HepG2 (cell line): ENCODE measurements around the gene SMAD6. TPM values are rescaled to one million over a fixed set of nuclear protein-coding genes. Genes with fewer than 3 reads are reported as not detected.

Source experiments
- ARNTL ChIP-seq: sonication (generic); formaldehyde crosslinking; IDR thresholded peaks from 2 replicates; pipeline ENCODE4 v1.4.0; 2020; ENCODE audit warnings: mild to moderate bottlenecking, missing genetic modification reagents
- BHLHE40 ChIP-seq: IDR thresholded peaks from 2 replicates; pipeline ENCODE4 v1.6.1; 2011; ENCODE audit warnings: low read length, improper control_type of control experiment
- BRD4 ChIP-seq: sonication (generic); formaldehyde crosslinking; IDR thresholded peaks from 2 replicates; pipeline ENCODE4 v1.4.0; 2020; ENCODE audit warnings: missing genetic modification reagents
- HNF4A ChIP-seq: sonication (generic); formaldehyde crosslinking; IDR thresholded peaks from 2 replicates; pipeline ENCODE4 v1.4.0; 2020; ENCODE audit warnings: missing genetic modification reagents
- REL ChIP-seq: sonication (generic); formaldehyde crosslinking; conservative IDR thresholded peaks from 2 replicates; pipeline ENCODE4 v1.8.0; 2022; ENCODE audit warnings: mild to moderate bottlenecking, missing genetic modification reagents, moderate library complexity
- RNF219 ChIP-seq: sonication (generic); formaldehyde crosslinking; IDR thresholded peaks from 2 replicates; pipeline ENCODE4 v1.5.0; 2020; ENCODE audit warnings: mild to moderate bottlenecking, missing genetic modification reagents
- RXRB ChIP-seq: IDR thresholded peaks from 2 replicates; pipeline ENCODE4 v1.6.1; 2016; ENCODE audit warnings: borderline replicate concordance, missing genetic modification reagents, missing compliant biosample characterization
- STAT5B ChIP-seq: sonication (generic); formaldehyde crosslinking; IDR thresholded peaks from 2 replicates; pipeline ENCODE4 v1.4.0; 2020; ENCODE audit warnings: missing genetic modification reagents
- TEF ChIP-seq: sonication (generic); formaldehyde crosslinking; IDR thresholded peaks from 2 replicates; pipeline ENCODE4 v1.5.0; 2020; ENCODE audit warnings: missing genetic modification reagents
- XRCC5 ChIP-seq: fragments of 200-400 bp; formaldehyde crosslinking; optimal IDR thresholded peaks from 2 replicates; pipeline ENCODE3; 2017; ENCODE audit warnings: mild to moderate bottlenecking, low read length
- ZBTB1 ChIP-seq: sonication (generic); formaldehyde crosslinking; IDR thresholded peaks from 2 replicates; pipeline ENCODE4 v1.4.0; 2020; ENCODE audit warnings: missing genetic modification reagents, borderline replicate concordance
- ZBTB14 ChIP-seq: sonication (generic); formaldehyde crosslinking; IDR thresholded peaks from 2 replicates; pipeline ENCODE4 v1.4.0; 2020; ENCODE audit warnings: missing genetic modification reagents
- ZBTB46 ChIP-seq: sonication (generic); formaldehyde crosslinking; IDR thresholded peaks from 2 replicates; pipeline ENCODE4 v1.4.0; 2020; ENCODE audit warnings: mild to moderate bottlenecking, missing genetic modification reagents, borderline replicate concordance
- ZFAT ChIP-seq: sonication (generic); formaldehyde crosslinking; conservative IDR thresholded peaks from 2 replicates; pipeline ENCODE4 v1.8.1; 2023; ENCODE audit warnings: missing genetic modification reagents, inconsistent platforms
- ZNF230 ChIP-seq: sonication (generic); formaldehyde crosslinking; IDR thresholded peaks from 2 replicates; pipeline ENCODE4 v1.4.0; 2020; ENCODE audit warnings: mild to moderate bottlenecking, missing genetic modification reagents
- ZNF552 ChIP-seq: sonication (generic); formaldehyde crosslinking; IDR thresholded peaks from 2 replicates; pipeline ENCODE4 v1.9.0; 2022; ENCODE audit warnings: missing genetic modification reagents, mild to moderate bottlenecking, borderline replicate concordance
- ZNF577 ChIP-seq: sonication (generic); formaldehyde crosslinking; IDR thresholded peaks from 2 replicates; pipeline ENCODE4 v1.4.0; 2020; ENCODE audit warnings: mild to moderate bottlenecking, low read depth, missing genetic modification reagents, borderline replicate concordance
- ZNF7 ChIP-seq: IDR thresholded peaks from 2 replicates; pipeline ENCODE4 v1.6.1; 2016; ENCODE audit warnings: missing biosample characterization, missing genetic modification reagents
- polyA plus RNA-seq, 8 experiments: library from polyadenylated mRNA; depleted of rRNA in 3 of 8; stranded (reverse) in 7 of 8; unstranded in 1 of 8; fragments of >200 nt; fragmentation: Illumina TruSeq in 4 of 8; extraction: Trizol in 4 of 8; gene quantifications; 2 replicates each; pipeline versions ENCODE4 v1.2.1 to v1.2.3, GENCODE V29; 2011 to 2016; ENCODE audit warnings: low read depth in 4 of 8, missing spikeins in 1 of 8, mixed read lengths in 1 of 8; ENCODE audit not compliant: insufficient read depth in 1 of 8
- total RNA-seq, 5 experiments: library from RNA; depleted of rRNA; stranded (reverse); fragments of >200 nt; fragmentation: Illumina TruSeq; extraction: Trizol; gene quantifications; 2 replicates each; pipeline ENCODE4 v1.2.3, GENCODE V29; 2016; ENCODE audit warnings: low read depth in 1 of 5
- TF ChIP-seq, protein P1 (sequence below): sonication (generic); IDR thresholded peaks from 2 replicates; pipeline ENCODE4 v1.6.1; 2016; ENCODE audit warnings: low read depth, borderline replicate concordance
- TF ChIP-seq, protein P2 (sequence below): sonication (generic); formaldehyde crosslinking; IDR thresholded peaks from 2 replicates; pipeline ENCODE4 v1.8.0; 2022; ENCODE audit warnings: mild to moderate bottlenecking, missing genetic modification reagents; ENCODE audit not compliant: insufficient replicate concordance

Gene SMAD6
- total and polyA plus RNA-seq, 2 of the 13 experiments (the other 11 are each of a cell fraction or from before 2014, with no cell fraction given), result 3.3 to 4.4 TPM

- TF ChIP-seq RNF219 (peak; percentile 35; the same call in 1 of the 2 replicates), HNF4A (CRISPR knock-in tag) (no peak), BRD4 (CRISPR knock-in tag) (no peak), ZNF577 (CRISPR knock-in tag) (no peak), REL (CRISPR knock-in tag) (0 out of 2 replicates have a peak, but pooled peaks have one; percentile 44), ZFAT (CRISPR knock-in tag) (no peak), ZNF230 (CRISPR knock-in tag) (no peak), RXRB (CRISPR knock-in tag) (no peak), ZBTB46 (0 out of 2 replicates have a peak, but pooled peaks have one; percentile 60), STAT5B (CRISPR knock-in tag) (no peak), BHLHE40 (no peak), ZBTB1 (CRISPR knock-in tag) (no peak), TEF (CRISPR knock-in tag) (no peak), ARNTL (CRISPR knock-in tag) (no peak), ZNF7 (CRISPR knock-in tag) (no peak), ZBTB14 (CRISPR knock-in tag) (peak; percentile 56), ZNF552 (CRISPR knock-in tag) (no peak), XRCC5 (peak; percentile 54)
- TF ChIP-seq, protein P1, sequence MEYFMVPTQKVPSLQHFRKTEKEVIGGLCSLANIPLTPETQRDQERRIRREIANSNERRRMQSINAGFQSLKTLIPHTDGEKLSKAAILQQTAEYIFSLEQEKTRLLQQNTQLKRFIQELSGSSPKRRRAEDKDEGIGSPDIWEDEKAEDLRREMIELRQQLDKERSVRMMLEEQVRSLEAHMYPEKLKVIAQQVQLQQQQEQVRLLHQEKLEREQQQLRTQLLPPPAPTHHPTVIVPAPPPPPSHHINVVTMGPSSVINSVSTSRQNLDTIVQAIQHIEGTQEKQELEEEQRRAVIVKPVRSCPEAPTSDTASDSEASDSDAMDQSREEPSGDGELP, result no peak
- TF ChIP-seq, protein P2, sequence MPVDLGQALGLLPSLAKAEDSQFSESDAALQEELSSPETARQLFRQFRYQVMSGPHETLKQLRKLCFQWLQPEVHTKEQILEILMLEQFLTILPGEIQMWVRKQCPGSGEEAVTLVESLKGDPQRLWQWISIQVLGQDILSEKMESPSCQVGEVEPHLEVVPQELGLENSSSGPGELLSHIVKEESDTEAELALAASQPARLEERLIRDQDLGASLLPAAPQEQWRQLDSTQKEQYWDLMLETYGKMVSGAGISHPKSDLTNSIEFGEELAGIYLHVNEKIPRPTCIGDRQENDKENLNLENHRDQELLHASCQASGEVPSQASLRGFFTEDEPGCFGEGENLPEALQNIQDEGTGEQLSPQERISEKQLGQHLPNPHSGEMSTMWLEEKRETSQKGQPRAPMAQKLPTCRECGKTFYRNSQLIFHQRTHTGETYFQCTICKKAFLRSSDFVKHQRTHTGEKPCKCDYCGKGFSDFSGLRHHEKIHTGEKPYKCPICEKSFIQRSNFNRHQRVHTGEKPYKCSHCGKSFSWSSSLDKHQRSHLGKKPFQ (CRISPR knock-in tag), result no peak
Measured at GRCh38 chr15:66701422-66702034, 508 bp upstream of the SMAD6 start (continued).
